GM19397 (cell line): ENCODE measurements around the gene NMNAT2.
"Not testable (repeated sequence)": the region's sequence is repeated elsewhere in the genome, so short reads cannot be mapped to it uniquely, and the experiment has no call there.

Experiments used
- ATAC-seq: cut with Tn5 transposase; IDR thresholded peaks from one replicate; pipeline ENCODE4 v1.9.1; 2021; ENCODE audit warnings: mild to moderate bottlenecking, moderate library complexity; ENCODE audit not compliant: unreplicated experiment

The NMNAT2 gene

GRCh38 chr1:183419399-183419798 lies 1.2 kb upstream of the NMNAT2 start:
- ATAC-seq, result no peak

- ATAC-seq, result no peak
Observed at GRCh38 chr1:183418696-183419095, 516 bp upstream of the NMNAT2 start.

GRCh38 chr1:183416850-183417771 lies 1.1 kb downstream of the NMNAT2 start:
- ATAC-seq, result no peak

GRCh38 chr1:183414365-183414764 lies 3.8 kb downstream of the NMNAT2 start:
- no peak for ATAC-seq

DNA sequence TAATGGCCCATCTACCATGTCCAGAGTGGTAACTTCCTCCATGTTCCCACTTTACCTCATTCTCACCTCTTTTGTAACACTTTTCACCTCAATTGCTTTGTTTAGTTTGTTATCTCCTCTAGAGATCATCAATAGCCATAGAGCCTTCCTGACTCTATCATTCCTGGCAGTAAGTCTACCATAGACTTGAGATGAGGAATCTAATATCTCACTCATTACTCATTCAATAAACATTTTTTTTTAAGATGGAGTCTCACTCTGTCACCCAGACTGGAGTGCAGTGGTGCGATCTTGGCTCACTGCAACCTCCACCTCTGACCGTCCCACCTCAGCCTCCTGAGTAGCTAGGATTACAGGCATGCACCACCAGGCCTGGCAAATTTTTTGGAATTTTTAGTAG lies 7.1 kb downstream of the NMNAT2 start:
- no peak for ATAC-seq

DNA sequence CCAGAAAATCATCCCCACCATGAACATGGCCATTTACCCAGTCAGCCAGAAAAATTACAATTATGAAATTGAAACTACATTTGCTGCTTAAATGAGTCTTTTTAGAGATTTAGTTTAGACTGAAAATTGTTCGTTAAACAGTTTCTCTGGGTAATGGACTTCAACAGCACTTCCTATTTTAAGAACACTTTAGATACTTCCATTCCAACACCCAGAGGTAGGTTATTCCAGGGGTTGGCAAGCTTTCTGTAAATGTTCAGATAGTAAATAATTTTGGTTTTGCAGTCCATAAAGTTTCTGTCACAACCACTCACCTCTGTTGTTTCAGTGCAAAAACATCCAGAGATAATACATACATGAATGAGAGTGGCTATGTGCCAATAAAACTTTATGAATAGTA lies 10.2 kb downstream of the NMNAT2 start:
- ATAC-seq, result no peak

DNA sequence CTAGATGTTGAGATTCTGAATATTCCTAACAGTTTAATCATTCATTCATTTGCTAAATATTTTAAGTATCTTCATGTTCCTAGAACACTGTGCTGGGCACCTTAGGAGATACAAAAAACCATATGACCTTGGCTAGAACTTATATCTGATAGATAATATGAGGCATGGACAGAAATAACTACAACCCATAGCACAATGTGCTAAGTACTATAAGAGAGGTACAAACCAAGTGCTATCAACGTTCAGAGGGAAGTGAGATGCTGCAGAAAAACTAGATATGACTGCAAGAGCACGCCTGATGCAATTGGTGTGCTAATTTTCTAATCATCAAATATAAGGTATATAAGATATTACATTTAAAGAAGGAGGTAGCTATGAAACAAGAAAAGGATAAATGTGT lies 10.7 kb downstream of the NMNAT2 start:
- ATAC-seq, result no peak

DNA sequence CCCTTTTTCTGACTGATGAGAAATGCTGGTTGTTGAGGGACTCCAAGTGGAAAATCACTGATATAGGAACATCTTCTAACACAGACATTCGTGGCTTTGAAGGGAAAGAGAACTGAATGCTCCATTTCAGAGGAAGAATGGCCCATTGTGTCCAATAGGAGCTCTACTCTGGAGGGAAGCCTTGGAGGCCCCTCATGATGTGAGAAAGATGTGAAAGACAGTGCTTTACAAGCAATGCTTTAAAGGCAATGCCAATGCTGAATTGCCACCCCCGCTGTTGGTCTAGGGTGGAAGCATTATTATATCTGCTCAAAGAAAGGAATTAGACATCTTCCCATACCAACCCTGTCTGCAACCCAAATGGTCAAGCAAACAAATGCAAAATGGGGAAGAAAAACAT lies 13.7 kb downstream of the NMNAT2 start:
- no peak for ATAC-seq

DNA sequence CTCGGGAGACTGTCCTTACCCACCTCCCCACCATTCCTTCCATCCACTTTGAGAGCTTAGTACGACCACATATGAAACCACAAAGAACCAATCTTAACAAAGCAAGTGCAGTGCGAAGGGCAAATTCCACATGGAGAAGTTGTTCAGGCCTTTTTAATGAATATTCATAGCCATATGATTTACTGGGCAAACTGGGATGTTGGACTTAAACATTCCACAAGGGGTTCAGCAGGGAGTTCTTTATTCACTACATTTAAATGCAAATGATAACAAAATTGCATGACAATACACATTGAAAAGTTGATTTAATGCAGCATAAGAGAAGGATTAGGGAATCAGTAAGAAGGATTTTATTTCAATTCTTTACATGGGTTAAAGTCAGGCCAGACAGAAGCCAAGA lies 14.7 kb downstream of the NMNAT2 start:
- ATAC-seq, result no peak

GRCh38 chr1:183401565-183401964 lies 16.6 kb downstream of the NMNAT2 start:
- ATAC-seq, result not testable (repeated sequence)

DNA sequence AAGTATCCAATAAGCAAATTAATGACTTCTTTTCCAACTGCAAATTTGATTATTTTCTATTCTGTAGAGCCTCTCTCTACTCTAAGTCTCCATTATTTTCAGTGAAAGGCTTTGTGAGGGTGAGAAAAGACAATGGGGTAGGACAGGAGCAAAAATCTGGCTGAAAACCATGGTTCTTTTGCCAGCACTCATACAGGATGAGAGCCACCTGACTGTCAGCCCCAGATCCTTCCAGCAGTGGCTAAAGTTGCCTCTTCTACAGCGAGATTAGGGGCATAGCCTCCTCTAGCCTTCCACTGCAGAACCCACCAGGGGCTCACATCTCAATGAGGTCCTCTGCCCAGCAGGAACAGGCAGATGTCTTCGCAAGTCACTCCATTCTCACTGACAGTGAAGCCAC lies 23.7 kb downstream of the NMNAT2 start:
- ATAC-seq, result no peak

GRCh38 chr1:183391863-183392262 lies 26.3 kb downstream of the NMNAT2 start:
- ATAC-seq, result no peak

- no peak for ATAC-seq
Observed at GRCh38 chr1:183390561-183390960, 27.6 kb downstream of the NMNAT2 start.

- ATAC-seq, result no peak
Observed at GRCh38 chr1:183388735-183389134, 29.4 kb downstream of the NMNAT2 start.

- no peak for ATAC-seq
Observed at GRCh38 chr1:183385340-183386144, 32.6 kb downstream of the NMNAT2 start.

DNA sequence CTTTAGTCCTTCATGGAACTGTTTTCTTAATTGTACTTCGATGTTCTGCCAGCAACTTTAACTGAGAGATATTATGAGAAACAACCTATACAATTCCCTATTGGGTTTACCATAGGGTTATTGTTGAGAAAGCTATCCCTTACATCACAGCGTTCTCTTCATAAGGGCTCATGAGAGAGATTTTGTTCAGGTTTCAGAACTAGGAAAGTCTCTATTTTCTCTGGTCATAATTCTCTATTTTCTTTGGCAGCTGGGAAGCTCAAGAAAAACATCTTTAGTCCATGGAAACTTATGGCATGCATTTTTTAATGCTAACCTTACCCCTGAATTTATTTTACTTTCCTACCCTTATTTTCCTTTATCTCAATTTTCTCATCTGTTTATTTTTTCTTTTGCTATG lies 38.2 kb downstream of the NMNAT2 start:
- no peak for ATAC-seq

DNA sequence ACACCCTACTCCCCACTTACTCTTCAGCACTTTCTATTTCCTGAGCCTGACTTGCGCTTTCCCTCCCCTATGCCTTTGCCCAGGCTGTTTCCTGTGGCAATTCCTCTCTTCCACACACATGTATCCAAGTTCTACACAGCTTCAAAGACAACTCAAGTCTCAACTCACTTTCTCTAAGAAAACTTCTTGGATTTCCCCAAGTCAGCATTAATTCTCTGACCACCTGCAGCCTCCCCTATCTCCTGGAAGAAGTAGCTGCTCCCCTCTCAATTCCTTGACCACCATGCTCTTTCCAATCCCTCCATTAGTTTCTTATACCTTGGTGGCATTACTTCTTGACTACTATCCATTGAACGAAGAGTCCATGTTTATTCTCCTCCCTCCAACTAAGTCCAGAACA lies 42.8 kb downstream of the NMNAT2 start:
- ATAC-seq, result no peak

DNA sequence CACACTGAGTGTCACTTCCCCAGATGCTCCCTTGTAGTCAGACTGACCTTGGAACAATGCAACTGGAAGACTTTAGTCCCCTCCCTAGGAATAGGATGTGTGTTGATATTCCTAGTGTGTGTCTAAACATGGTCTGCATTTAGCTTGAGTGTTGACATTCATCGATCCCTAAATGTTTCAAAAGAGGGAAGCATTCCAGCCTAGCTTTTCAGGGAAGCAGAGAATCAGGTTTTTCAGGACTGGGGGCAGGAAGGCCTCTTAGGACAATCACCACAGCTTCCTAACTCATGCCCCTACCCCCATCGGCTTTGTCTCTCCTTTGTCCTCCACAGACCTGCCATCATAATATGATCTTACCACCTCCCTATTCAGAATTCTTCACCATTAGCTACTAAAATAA lies 43.4 kb downstream of the NMNAT2 start:
- no peak for ATAC-seq

DNA sequence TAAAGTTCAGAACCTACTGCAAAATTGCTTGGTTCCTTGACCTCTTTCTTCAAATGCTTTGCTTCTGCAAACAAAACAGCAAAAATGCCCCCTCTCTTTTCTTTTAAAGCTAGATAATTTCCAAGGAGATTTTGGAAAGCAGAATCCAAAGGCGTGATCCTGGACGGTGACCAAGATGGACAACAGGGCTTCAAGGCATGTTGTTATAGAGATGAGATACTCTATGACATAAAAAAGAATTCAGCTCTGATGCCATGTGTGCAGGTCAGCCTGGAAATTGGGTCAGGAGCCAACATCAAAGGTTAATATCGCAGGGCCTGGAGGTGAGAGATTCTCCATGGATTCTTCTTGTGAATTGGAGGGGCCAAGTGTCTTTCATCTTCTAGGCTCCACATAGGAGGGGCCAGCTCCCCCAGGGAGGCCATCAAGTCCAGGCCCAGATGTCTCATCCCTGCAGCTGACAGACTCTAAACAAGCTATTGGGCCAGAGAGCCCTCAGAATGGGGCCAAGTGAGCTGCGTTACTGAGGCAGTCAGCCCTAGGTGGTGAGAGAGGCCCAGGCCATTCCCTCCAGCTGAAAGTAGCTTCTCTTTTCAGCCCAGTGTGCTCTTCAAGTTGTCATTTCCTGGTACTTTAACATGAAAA lies 45.5 kb downstream of the NMNAT2 start:
- no peak for ATAC-seq

GRCh38 chr1:183370399-183371058 lies 47.7 kb downstream of the NMNAT2 start:
- no peak for ATAC-seq
